Activated B cell treated with CpG ODN at 0.5 μM for 24 hours (primary cell): Measurements from ENCODE around the gene BZW2. TPM values are rescaled to one million over a fixed set of nuclear protein-coding genes. Genes with fewer than 3 reads are reported as not detected.
A peak's percentile ranks its signal among the peaks of the same experiment; 100 is the strongest.
"Not testable (repeated sequence)": the region's sequence is repeated elsewhere in the genome, so short reads cannot be mapped to it uniquely, and the experiment has no call there.

Source experiments
- ATAC-seq: fragments of 200-7000 bp; cut with Tn5 transposase; one replicate; pipeline ENCODE4 v1.10.0; 2021; ENCODE audit warnings: low read depth, mild to moderate bottlenecking, moderate library complexity
- CTCF ChIA-PET: fragments of 350-600 bp; sonication (Branson Sonifier 250); formaldehyde crosslinking; loops from one replicate; lab custom pipeline; 2021; ENCODE audit warnings: antibody characterized with exemption; lab: Charles Lee
- POLR2A ChIA-PET: fragments of 350-600 bp; sonication (Branson Sonifier 250); formaldehyde crosslinking; loops from one replicate; lab custom pipeline; 2021; ENCODE audit warnings: antibody characterized with exemption; lab: Charles Lee
- DNase-seq: peaks from one replicate; pipeline ENCODE4 v3.0.0; 2022
- H3K27ac Mint-ChIP-seq: one replicate; pipeline ENCODE4 v1.8.0; 2020; ENCODE audit warnings: mixed read lengths
- H3K27me3 Mint-ChIP-seq: one replicate; pipeline ENCODE4 v1.8.0; 2021; ENCODE audit warnings: mixed read lengths
- H3K36me3 Mint-ChIP-seq: one replicate; pipeline ENCODE4 v1.8.0; 2021; ENCODE audit warnings: low read depth, mixed read lengths
- H3K4me1 Mint-ChIP-seq: one replicate; pipeline ENCODE4 v1.8.0; 2021; ENCODE audit warnings: mixed read lengths
- H3K4me3 Mint-ChIP-seq: one replicate; pipeline ENCODE4 v1.8.0; 2020; ENCODE audit warnings: mild to moderate bottlenecking, mixed read lengths
- H3K9me3 Mint-ChIP-seq: one replicate; pipeline ENCODE4 v1.8.0; 2020; ENCODE audit warnings: mixed read lengths
- intact Hi-C: fragments of 100-400 bp; cut with micrococcal nuclease; formaldehyde crosslinking; loops from one replicate; pipeline ENCODE4 v1.15.1; 2024
- total RNA-seq: library from RNA; stranded (reverse); gene quantifications from 2 replicates; pipeline ENCODE4 v1.2.3, GENCODE V29; 2022
- TF ChIP-seq, protein P1 (sequence below): fragments of 200-600 bp; IDR thresholded peaks from one replicate; pipeline ENCODE4 v1.8.0; 2022; ENCODE audit warnings: antibody characterized with exemption, mild to moderate bottlenecking

Gene BZW2
- total RNA-seq, 1 donor from 2014 or later = 47.2 TPM

DNA sequence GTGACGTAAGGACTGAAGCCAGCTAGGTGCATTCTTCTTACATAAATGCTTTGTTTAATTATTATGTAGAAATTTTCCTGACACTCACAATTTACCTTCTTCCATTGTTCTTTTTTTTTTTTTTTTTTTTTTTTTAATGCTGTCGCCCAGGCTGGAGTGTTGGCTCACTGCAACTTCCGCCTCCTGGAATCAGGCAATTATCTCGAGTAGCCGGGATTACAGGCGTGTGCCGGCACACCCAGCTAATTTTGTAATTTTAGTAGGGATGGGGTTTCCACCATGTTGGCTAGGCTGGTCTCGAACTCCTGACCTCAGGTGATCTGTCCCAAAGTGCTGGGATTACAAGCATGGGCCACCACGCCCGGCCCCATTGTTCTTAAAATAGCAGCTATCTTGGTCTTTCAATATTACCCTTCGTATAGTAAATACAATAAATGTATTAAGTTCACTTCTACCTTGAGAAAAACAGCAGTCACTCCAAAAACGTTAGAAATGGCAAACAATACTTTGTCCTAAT is 32.1 kb downstream of the BZW2 start:
- Mint-ChIP-seq H3K27ac (no peak overlapping the region), H3K4me3 (no peak overlapping the region), H3K4me1 (no peaks in the 10 kb centered on the region), H3K36me3 (peaks cover 66% of the 10 kb centered on the region), H3K9me3 (no peaks in the 10 kb centered on the region), H3K27me3 (no peaks in the 10 kb centered on the region)
- no peak for DNase-seq
- CTCF ChIA-PET = no interaction called here
- POLR2A ChIA-PET = interaction anchor here (0.7 kb wide), 1 partner anchor 12 kb away, joined by 7 read pairs; no protein-coding TSS in a partner anchor
- TF ChIP-seq, protein P1, sequence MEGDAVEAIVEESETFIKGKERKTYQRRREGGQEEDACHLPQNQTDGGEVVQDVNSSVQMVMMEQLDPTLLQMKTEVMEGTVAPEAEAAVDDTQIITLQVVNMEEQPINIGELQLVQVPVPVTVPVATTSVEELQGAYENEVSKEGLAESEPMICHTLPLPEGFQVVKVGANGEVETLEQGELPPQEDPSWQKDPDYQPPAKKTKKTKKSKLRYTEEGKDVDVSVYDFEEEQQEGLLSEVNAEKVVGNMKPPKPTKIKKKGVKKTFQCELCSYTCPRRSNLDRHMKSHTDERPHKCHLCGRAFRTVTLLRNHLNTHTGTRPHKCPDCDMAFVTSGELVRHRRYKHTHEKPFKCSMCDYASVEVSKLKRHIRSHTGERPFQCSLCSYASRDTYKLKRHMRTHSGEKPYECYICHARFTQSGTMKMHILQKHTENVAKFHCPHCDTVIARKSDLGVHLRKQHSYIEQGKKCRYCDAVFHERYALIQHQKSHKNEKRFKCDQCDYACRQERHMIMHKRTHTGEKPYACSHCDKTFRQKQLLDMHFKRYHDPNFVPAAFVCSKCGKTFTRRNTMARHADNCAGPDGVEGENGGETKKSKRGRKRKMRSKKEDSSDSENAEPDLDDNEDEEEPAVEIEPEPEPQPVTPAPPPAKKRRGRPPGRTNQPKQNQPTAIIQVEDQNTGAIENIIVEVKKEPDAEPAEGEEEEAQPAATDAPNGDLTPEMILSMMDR = no peak
- intact Hi-C loops = no loop called here
- no peak for ATAC-seq

DNA sequence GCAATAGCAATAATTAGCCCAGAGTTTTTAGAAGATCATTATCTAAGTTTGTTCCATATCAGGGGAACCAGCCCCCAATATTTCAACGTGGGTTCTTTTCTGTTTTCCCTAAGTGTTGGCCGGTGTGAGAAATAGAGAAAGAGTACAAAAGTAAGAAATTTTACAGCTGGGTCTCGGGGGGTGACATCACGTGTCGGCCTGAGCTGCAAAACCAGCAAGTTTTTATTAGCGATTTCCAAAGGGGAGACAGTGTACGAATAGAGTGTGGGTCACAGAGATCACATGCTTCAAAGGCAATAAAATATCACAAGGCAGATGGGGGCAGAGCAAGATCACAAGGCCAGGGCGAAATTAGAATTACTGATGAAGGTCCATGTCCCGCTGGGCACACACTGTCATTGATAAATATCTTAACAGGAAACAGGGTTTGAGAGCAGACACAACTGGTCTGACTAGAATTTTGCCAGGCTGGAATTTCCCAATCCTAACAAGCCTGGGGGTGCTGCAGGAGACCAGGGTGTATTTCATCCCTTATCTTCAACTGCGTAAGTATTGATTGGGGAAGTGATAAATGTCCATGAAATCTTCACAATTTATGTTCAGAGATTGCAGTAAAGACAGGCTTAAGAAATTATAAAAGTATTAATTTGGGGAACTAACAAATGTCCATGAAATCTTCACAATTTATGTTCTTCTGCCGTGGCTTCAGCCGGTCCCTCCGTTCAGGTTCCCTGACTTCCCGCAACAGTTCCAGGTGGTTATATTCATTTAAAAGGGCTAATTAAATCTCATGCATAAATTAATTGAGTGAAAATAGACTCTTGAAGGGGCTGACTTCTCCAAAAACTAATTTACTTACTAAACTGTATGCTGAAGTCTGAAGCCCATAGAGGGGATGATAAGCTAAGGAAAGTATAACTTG is 32.9 kb downstream of the BZW2 start:
- POLR2A ChIA-PET, CTCF ChIA-PET: not testable (repeated sequence)
- peaks cover 72% of the 10 kb centered on the region for H3K36me3 Mint-ChIP-seq

DNA sequence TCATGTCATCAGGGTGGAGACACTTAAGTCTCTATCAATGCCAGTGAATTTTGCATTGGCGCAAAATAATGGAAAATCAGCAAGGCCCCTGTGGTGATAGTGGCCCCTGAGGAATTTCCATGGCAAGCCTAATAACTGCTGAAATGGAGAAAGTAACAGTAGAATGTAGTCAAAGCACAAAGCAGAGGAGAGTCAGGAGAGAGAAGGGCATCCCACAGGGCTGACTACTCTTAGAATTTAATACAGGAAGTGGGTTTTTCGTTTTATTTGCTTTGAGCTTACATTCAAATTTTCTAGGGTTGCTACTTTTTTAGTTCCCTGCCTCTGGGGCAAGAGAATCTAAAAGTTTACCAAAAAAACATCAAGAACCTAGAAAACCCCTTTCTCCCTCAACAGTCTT is 39.0 kb downstream of the BZW2 start:
- peak overlapping the region; percentile 14 for H3K27ac Mint-ChIP-seq
- DNase-seq (no peak), ATAC-seq (peak; percentile 34)
- TF ChIP-seq, protein P1 = no peak
- POLR2A ChIA-PET = interaction anchor here (0.8 to 1.9 kb wide), 2 partner anchors 9 to 39 kb away, joined by 3 to 11 read pairs; partner anchors contain the start of genes ANKMY2 and BZW2
- H3K27me3 Mint-ChIP-seq = no peaks in the 10 kb centered on the region
- intact Hi-C loops = loop anchor here (1.0 kb wide), 1 partner anchor 39 kb away; the partner anchor contains the start of gene BZW2
- peaks cover 22% of the 10 kb centered on the region for H3K4me1 Mint-ChIP-seq
- CTCF ChIA-PET = no interaction called here
- peaks cover 66% of the 10 kb centered on the region for H3K36me3 Mint-ChIP-seq
- peak overlapping the region; percentile 45 for H3K4me3 Mint-ChIP-seq
- H3K9me3 Mint-ChIP-seq = no peaks in the 10 kb centered on the region

More for the DNA sequence above, 32.9 kb downstream of the BZW2 start:
- H3K4me1 Mint-ChIP-seq, intact Hi-C loops, ATAC-seq, H3K27ac Mint-ChIP-seq, H3K27me3 Mint-ChIP-seq, DNase-seq, H3K4me3 Mint-ChIP-seq, H3K9me3 Mint-ChIP-seq: not testable (repeated sequence)

DNA sequence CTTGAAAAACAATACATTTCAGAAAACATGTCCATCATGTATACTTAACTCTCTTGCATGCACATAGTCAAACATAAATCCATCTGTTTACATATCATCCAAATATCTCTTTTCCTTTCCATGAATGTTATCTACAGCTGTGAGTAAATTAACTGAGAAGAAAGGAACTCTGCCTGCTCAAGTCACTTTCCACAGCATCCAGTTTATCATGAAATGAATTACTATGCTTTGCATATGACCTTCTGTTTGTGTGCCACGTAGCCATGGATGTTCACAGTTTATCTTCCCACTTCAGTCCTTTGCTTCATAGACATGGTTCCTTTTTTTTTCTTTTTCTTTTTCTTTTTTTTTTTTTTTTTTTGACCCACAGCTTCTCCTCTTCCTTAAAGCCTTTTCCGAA is 39.6 kb downstream of the BZW2 start:
- intact Hi-C loops = loop anchor here (1.0 kb wide), 1 partner anchor 39 kb away; the partner anchor contains the start of gene BZW2
- ATAC-seq = no peak
- CTCF ChIA-PET = no interaction called here
- DNase-seq = no peak
- Mint-ChIP-seq H3K9me3 (no peaks in the 10 kb centered on the region), H3K4me3 (peak overlapping the region; percentile 45), H3K36me3 (peaks cover 62% of the 10 kb centered on the region), H3K27me3 (no peaks in the 10 kb centered on the region), H3K27ac (peak overlapping the region; percentile 50), H3K4me1 (peaks cover 22% of the 10 kb centered on the region)
- TF ChIP-seq, protein P1 = no peak
- POLR2A ChIA-PET = interaction anchor here (0.8 to 1.9 kb wide), 2 partner anchors 10 to 40 kb away, joined by 3 to 11 read pairs; partner anchors contain the start of genes ANKMY2 and BZW2

DNA sequence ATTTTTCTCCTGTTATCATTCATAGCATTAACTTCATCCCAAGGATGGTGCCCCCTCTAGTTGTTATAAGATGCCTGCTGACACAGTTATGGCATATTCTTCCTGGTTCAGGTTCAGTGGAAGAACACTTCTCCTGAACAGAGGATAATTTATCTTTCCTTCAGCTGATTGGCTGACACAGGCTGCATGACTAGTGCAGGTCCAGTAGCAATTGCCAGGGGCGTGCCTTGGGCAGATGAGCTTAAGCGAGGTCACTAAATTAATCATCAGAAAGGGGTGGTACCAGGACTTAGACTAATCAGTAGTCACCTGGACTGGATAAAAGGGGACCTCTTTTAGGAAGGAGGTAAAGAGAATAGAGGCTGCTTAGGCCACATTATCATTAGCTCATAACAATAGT is 42.3 kb downstream of the BZW2 start:
- TF ChIP-seq, protein P1 = no peak
- H3K27me3 Mint-ChIP-seq = no peaks in the 10 kb centered on the region
- intact Hi-C loops = no loop called here
- H3K4me3 Mint-ChIP-seq = no peak overlapping the region
- peaks cover 61% of the 10 kb centered on the region for H3K36me3 Mint-ChIP-seq
- no peaks in the 10 kb centered on the region for H3K9me3 Mint-ChIP-seq
- no peak for ATAC-seq
- ChIA-PET CTCF (interaction anchor here (0.9 kb wide), 1 partner anchor 49 kb away, joined by 4 read pairs; no protein-coding TSS in a partner anchor), POLR2A (no interaction called here)
- no peak for DNase-seq
- H3K27ac Mint-ChIP-seq = no peak overlapping the region
- peaks cover 22% of the 10 kb centered on the region for H3K4me1 Mint-ChIP-seq
